HepG2 (cell line): ENCODE data around the gene ZNF17. TPM values are rescaled to one million over a fixed set of nuclear protein-coding genes. Genes with fewer than 3 reads are reported as not detected.

Source experiments
- BCL6 ChIP-seq: IDR thresholded peaks from 2 replicates; pipeline ENCODE4 v1.6.1; 2016; ENCODE audit warnings: missing genetic modification reagents, missing compliant biosample characterization
- CC2D1A ChIP-seq: sonication (generic); formaldehyde crosslinking; IDR thresholded peaks from 2 replicates; pipeline ENCODE4 v1.8.1; 2023; ENCODE audit warnings: mild to moderate bottlenecking, missing genetic modification reagents
- EP300 ChIP-seq, 3 experiments: sonication (generic) in 1 of 3; formaldehyde crosslinking in 1 of 3; IDR thresholded peaks; 2 replicates each; pipeline versions ENCODE4 v1.5.1 to v1.6.1; 2011 to 2020; ENCODE audit warnings: low read depth in 2 of 3, low read length in 2 of 3, borderline replicate concordance in 1 of 3, improper control_type of control experiment in 1 of 3, mild to moderate bottlenecking in 1 of 3, missing genetic modification reagents in 1 of 3, moderate library complexity in 1 of 3
- FOXA3 ChIP-seq: IDR thresholded peaks from 2 replicates; pipeline ENCODE4 v1.6.1; 2016; ENCODE audit warnings: missing genetic modification reagents, missing compliant biosample characterization
- KDM3A ChIP-seq: IDR thresholded peaks from 2 replicates; pipeline ENCODE4 v1.6.1; 2018; ENCODE audit warnings: low read depth, missing compliant biosample characterization
- NFIC ChIP-seq: IDR thresholded peaks from 2 replicates; pipeline ENCODE4 v1.6.1; 2012; ENCODE audit warnings: mild to moderate bottlenecking, low read length, inconsistent platforms
- RXRA ChIP-seq: sonication (generic); formaldehyde crosslinking; IDR thresholded peaks from 2 replicates; pipeline ENCODE4 v1.5.1; 2020; ENCODE audit warnings: missing genetic modification reagents
- SIX1 ChIP-seq: sonication (generic); formaldehyde crosslinking; IDR thresholded peaks from 2 replicates; pipeline ENCODE4 v1.4.0; 2020; ENCODE audit warnings: missing genetic modification reagents, borderline replicate concordance
- TBX2 ChIP-seq: sonication (generic); formaldehyde crosslinking; IDR thresholded peaks from 2 replicates; pipeline ENCODE4 v1.5.0; 2020; ENCODE audit warnings: missing genetic modification reagents, mild to moderate bottlenecking, borderline replicate concordance
- ZNF468 ChIP-seq: sonication (generic); formaldehyde crosslinking; IDR thresholded peaks from 2 replicates; pipeline ENCODE4 v1.8.0; 2022; ENCODE audit warnings: mild to moderate bottlenecking, moderate library complexity, missing genetic modification reagents
- polyA plus RNA-seq, 8 experiments: library from polyadenylated mRNA; depleted of rRNA in 3 of 8; stranded (reverse) in 7 of 8; unstranded in 1 of 8; fragments of >200 nt; fragmentation: Illumina TruSeq in 4 of 8; extraction: Trizol in 4 of 8; gene quantifications; 2 replicates each; pipeline versions ENCODE4 v1.2.1 to v1.2.3, GENCODE V29; 2011 to 2016; ENCODE audit warnings: low read depth in 4 of 8, missing spikeins in 1 of 8, mixed read lengths in 1 of 8; ENCODE audit not compliant: insufficient read depth in 1 of 8
- total RNA-seq, 5 experiments: library from RNA; depleted of rRNA; stranded (reverse); fragments of >200 nt; fragmentation: Illumina TruSeq; extraction: Trizol; gene quantifications; 2 replicates each; pipeline ENCODE4 v1.2.3, GENCODE V29; 2016; ENCODE audit warnings: low read depth in 1 of 5
- TF ChIP-seq, protein P1 (sequence below): IDR thresholded peaks from 2 replicates; pipeline ENCODE4 v1.6.1; 2016; ENCODE audit warnings: mild to moderate bottlenecking
- TF ChIP-seq, protein P2 (sequence below): sonication (generic); formaldehyde crosslinking; conservative IDR thresholded peaks from 2 replicates; pipeline ENCODE4 v1.4.0; 2020; ENCODE audit warnings: mild to moderate bottlenecking, missing genetic modification reagents, moderate library complexity
- TF ChIP-seq, protein P3 (sequence below): sonication (generic); formaldehyde crosslinking; IDR thresholded peaks from 2 replicates; pipeline ENCODE4 v1.5.1; 2020; ENCODE audit warnings: mild to moderate bottlenecking, missing genetic modification reagents

ZNF17 gene
- total and polyA plus RNA-seq, 2 of the 13 experiments (the other 11 are each of a cell fraction or from before 2014, with no cell fraction given): 3.7 to 10.1 TPM

DNA sequence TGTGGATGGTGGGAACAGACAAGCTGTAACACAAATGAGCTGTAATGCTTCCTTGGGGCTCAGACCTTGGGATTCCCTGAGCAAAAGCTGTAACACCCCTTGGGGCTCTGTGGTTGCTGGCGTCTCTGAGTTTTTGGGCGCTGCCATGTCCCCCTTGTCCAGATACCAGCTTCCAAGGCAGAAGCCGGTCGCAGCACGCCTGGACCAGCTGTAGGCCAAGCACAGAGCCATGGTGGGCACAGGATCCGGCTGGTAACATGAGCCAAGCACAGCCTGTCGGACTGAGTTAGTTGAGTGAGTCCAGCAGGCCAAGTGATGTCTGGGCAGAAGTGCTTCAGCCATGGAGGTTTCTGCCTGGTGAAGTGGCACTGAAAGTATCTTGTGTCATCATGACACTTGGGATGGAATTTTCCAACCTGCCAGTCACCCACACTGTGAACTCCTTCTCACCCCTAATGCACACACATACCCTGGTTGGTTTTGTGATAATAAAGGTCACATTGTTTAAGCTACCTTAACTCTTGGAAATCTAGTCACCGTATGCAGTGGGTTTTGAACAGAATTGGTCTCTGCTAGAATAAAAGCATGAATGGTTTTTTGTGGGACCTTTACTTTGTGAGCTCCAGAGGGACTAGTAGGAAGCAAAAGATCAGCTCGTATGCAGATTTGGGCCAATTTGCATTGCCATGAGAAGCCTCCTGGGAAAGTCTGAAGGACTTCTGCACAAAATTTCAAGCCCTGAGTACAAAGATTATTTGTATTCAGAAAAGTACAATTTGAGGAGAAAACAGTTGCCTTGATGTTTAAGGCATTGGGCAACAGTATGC is 7.0 kb upstream of the ZNF17 start (continued):
- TF ChIP-seq TBX2 (0 out of 2 replicates have a peak, but pooled peaks have one; percentile 22), BCL6 (CRISPR knock-in tag) (peak; percentile 46; the same call in 1 of the 2 replicates), FOXA3 (CRISPR knock-in tag) (0 out of 2 replicates have a peak, but pooled peaks have one; percentile 20), KDM3A (CRISPR knock-in tag) (no peak), NFIC (no peak), ZNF468 (CRISPR knock-in tag) (no peak), EP300 (IDR thresholded peaks at IDR 0.05; ENCODE audit: low read depth in 2 of 2, low read length in 2 of 2) (peak in 1 of 2 experiments; percentile 58; a peak in 2 of 4 replicates), EP300 (CRISPR knock-in tag; IDR thresholded peaks at IDR 0.05; ENCODE audit: borderline replicate concordance) (no peak), SIX1 (CRISPR knock-in tag) (peak; percentile 29; the same call in 1 of the 2 replicates), RXRA (CRISPR knock-in tag) (peak; percentile 70), CC2D1A (CRISPR knock-in tag) (no peak)
- TF ChIP-seq, protein P1, sequence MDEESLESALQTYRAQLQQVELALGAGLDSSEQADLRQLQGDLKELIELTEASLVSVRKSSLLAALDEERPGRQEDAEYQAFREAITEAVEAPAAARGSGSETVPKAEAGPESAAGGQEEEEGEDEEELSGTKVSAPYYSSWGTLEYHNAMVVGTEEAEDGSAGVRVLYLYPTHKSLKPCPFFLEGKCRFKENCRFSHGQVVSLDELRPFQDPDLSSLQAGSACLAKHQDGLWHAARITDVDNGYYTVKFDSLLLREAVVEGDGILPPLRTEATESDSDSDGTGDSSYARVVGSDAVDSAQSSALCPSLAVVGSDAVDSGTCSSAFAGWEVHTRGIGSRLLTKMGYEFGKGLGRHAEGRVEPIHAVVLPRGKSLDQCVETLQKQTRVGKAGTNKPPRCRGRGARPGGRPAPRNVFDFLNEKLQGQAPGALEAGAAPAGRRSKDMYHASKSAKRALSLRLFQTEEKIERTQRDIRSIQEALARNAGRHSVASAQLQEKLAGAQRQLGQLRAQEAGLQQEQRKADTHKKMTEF (CRISPR knock-in tag): peak; percentile 40; the same call in 1 of the 2 replicates
- TF ChIP-seq, protein P2, sequence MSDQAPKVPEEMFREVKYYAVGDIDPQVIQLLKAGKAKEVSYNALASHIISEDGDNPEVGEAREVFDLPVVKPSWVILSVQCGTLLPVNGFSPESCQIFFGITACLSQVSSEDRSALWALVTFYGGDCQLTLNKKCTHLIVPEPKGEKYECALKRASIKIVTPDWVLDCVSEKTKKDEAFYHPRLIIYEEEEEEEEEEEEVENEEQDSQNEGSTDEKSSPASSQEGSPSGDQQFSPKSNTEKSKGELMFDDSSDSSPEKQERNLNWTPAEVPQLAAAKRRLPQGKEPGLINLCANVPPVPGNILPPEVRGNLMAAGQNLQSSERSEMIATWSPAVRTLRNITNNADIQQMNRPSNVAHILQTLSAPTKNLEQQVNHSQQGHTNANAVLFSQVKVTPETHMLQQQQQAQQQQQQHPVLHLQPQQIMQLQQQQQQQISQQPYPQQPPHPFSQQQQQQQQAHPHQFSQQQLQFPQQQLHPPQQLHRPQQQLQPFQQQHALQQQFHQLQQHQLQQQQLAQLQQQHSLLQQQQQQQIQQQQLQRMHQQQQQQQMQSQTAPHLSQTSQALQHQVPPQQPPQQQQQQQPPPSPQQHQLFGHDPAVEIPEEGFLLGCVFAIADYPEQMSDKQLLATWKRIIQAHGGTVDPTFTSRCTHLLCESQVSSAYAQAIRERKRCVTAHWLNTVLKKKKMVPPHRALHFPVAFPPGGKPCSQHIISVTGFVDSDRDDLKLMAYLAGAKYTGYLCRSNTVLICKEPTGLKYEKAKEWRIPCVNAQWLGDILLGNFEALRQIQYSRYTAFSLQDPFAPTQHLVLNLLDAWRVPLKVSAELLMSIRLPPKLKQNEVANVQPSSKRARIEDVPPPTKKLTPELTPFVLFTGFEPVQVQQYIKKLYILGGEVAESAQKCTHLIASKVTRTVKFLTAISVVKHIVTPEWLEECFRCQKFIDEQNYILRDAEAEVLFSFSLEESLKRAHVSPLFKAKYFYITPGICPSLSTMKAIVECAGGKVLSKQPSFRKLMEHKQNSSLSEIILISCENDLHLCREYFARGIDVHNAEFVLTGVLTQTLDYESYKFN (CRISPR knock-in tag): 0 out of 2 replicates have a peak, but pooled peaks have one; percentile 29
- TF ChIP-seq, protein P3, sequence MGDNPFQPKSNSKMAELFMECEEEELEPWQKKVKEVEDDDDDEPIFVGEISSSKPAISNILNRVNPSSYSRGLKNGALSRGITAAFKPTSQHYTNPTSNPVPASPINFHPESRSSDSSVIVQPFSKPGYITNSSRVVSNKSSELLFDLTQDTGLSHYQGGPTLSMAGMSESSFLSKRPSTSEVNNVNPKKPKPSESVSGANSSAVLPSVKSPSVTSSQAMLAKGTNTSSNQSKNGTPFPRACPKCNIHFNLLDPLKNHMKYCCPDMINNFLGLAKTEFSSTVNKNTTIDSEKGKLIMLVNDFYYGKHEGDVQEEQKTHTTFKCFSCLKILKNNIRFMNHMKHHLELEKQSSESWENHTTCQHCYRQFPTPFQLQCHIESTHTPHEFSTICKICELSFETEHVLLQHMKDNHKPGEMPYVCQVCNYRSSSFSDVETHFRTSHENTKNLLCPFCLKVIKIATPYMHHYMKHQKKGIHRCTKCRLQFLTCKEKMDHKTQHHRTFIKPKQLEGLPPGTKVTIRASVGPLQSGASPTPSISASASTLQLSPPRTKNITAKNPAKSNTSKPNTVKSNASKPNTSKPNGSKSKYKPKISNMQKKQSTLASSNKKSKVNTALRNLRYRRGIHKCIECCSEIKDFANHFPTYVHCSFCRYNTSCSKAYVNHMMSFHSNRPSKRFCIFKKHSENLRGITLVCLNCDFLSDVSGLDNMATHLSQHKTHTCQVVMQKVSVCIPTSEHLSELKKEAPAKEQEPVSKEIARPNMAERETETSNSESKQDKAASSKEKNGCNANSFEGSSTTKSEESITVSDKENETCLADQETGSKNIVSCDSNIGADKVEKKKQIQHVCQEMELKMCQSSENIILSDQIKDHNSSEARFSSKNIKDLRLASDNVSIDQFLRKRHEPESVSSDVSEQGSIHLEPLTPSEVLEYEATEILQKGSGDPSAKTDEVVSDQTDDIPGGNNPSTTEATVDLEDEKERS: no peak
- TF ChIP-seq, all 625 proteins: peak for 22
